ENCODE measurements around the gene FAF1. TPM values are rescaled to one million over a fixed set of nuclear protein-coding genes. Genes with fewer than 3 reads are reported as not detected.
A peak's percentile ranks its signal among the peaks of the same experiment; 100 is the strongest.

FAF1 gene
- polyA plus RNA-seq, 4 donors: 57.7 to 72.1 (median 69.5) TPM

- DNase-seq (ENCODE audit: low read depth in 4 of 4, low spot score in 3 of 4): no peak
Measured at GRCh38 chr1:50659107-50659662, 300.9 kb downstream of the FAF1 start.

GRCh38 chr1:50658459-50659076 is 301.5 kb downstream of the FAF1 start:
- no peak for DNase-seq (ENCODE audit: low read depth in 4 of 4, low spot score in 3 of 4)

GRCh38 chr1:50656931-50657330 is 303.1 kb downstream of the FAF1 start:
- no peak for DNase-seq (ENCODE audit: low read depth in 4 of 4, low spot score in 3 of 4)

- DNase-seq (ENCODE audit: low read depth in 4 of 4, low spot score in 3 of 4): no peak
Measured at GRCh38 chr1:50651476-50652263, 308.4 kb downstream of the FAF1 start.

GRCh38 chr1:50646526-50646925 is 313.5 kb downstream of the FAF1 start:
- DNase-seq (ENCODE audit: low read depth in 4 of 4, low spot score in 3 of 4): no peak

GRCh38 chr1:50645139-50645538 is 314.9 kb downstream of the FAF1 start:
- no peak for DNase-seq (ENCODE audit: low read depth in 4 of 4, low spot score in 3 of 4)

GRCh38 chr1:50644447-50645105 is 315.5 kb downstream of the FAF1 start:
- no peak for DNase-seq (ENCODE audit: low read depth in 4 of 4, low spot score in 3 of 4)

GRCh38 chr1:50637460-50637859 is 322.6 kb downstream of the FAF1 start:
- no peak for DNase-seq (ENCODE audit: low read depth in 4 of 4, low spot score in 3 of 4)

GRCh38 chr1:50634251-50634650 is 325.8 kb downstream of the FAF1 start:
- DNase-seq (ENCODE audit: low read depth in 4 of 4, low spot score in 3 of 4): no peak

- DNase-seq (ENCODE audit: low read depth in 4 of 4, low spot score in 3 of 4): no peak
Measured at GRCh38 chr1:50633465-50633864, 326.6 kb downstream of the FAF1 start.

- no peak for DNase-seq (ENCODE audit: low read depth in 4 of 4, low spot score in 3 of 4)
Measured at GRCh38 chr1:50631161-50631560, 328.9 kb downstream of the FAF1 start.

GRCh38 chr1:50622259-50622658 is 337.8 kb downstream of the FAF1 start:
- DNase-seq (ENCODE audit: low read depth in 4 of 4, low spot score in 3 of 4): no peak

- DNase-seq (ENCODE audit: low read depth in 4 of 4, low spot score in 3 of 4): no peak
Measured at GRCh38 chr1:50620680-50621329, 339.3 kb downstream of the FAF1 start.

GRCh38 chr1:50615036-50615750 is 344.9 kb downstream of the FAF1 start:
- DNase-seq (ENCODE audit: low read depth in 4 of 4, low spot score in 3 of 4): no peak

- DNase-seq (ENCODE audit: low read depth in 4 of 4, low spot score in 3 of 4): no peak
Measured at GRCh38 chr1:50611675-50612074, 348.4 kb downstream of the FAF1 start.

- peak in 1 of 4 donors; percentile 7 for DNase-seq (ENCODE audit: low read depth in 4 of 4, low spot score in 3 of 4)
Measured at GRCh38 chr1:50610563-50610962, 349.5 kb downstream of the FAF1 start.

- DNase-seq (ENCODE audit: low read depth in 4 of 4, low spot score in 3 of 4): no peak
Measured at GRCh38 chr1:50609508-50609907, 350.6 kb downstream of the FAF1 start.

GRCh38 chr1:50605186-50605875 is 354.7 kb downstream of the FAF1 start:
- no peak for DNase-seq (ENCODE audit: low read depth in 4 of 4, low spot score in 3 of 4)

- no peak for DNase-seq (ENCODE audit: low read depth in 4 of 4, low spot score in 3 of 4)
Measured at GRCh38 chr1:50604580-50604979, 355.5 kb downstream of the FAF1 start.

Measured in right renal pelvis (tissue), 4 donors.